Measurements from ENCODE around the gene RUNX2.

Gene RUNX2

GRCh38 chr6:45495429-45496084, 167.4 kb downstream of the RUNX2 start:
- H3K27ac ChIP-seq (ENCODE audit: low read depth, low read length) = no peak overlapping the region
- H3K4me3 ChIP-seq (ENCODE audit: low read depth in 1 of 2, low read length in 2 of 2) = no peak overlapping the region
- H3K9me3 ChIP-seq (ENCODE audit: low read length) = no peaks in the 10 kb centered on the region
- H3K36me3 ChIP-seq (ENCODE audit: insufficient read depth, low read length) = no peaks in the 10 kb centered on the region
- no peak overlapping the region for H3K9ac ChIP-seq (ENCODE audit: low read length)
- H3K4me1 ChIP-seq (ENCODE audit: insufficient read depth, low read length) = no peaks in the 10 kb centered on the region
- no peaks in the 10 kb centered on the region for H3K27me3 ChIP-seq (ENCODE audit: control insufficient read depth in 1 of 2, insufficient read depth in 2 of 2, low read length in 2 of 2)

GRCh38 chr6:45496085-45496433, 167.9 kb downstream of the RUNX2 start:
- Histone ChIP-seq H3K36me3 (ENCODE audit: insufficient read depth, low read length) (no peaks in the 10 kb centered on the region), H3K4me3 (ENCODE audit: low read depth in 1 of 2, low read length in 2 of 2) (no peak overlapping the region), H3K9ac (ENCODE audit: low read length) (no peak overlapping the region), H3K9me3 (ENCODE audit: low read length) (no peaks in the 10 kb centered on the region), H3K27ac (ENCODE audit: low read depth, low read length) (no peak overlapping the region), H3K4me1 (ENCODE audit: insufficient read depth, low read length) (no peaks in the 10 kb centered on the region), H3K27me3 (ENCODE audit: control insufficient read depth in 1 of 2, insufficient read depth in 2 of 2, low read length in 2 of 2) (no peaks in the 10 kb centered on the region)

- Histone ChIP-seq H3K36me3 (ENCODE audit: insufficient read depth, low read length) (no peaks in the 10 kb centered on the region), H3K4me3 (ENCODE audit: low read depth in 1 of 2, low read length in 2 of 2) (no peak overlapping the region), H3K27me3 (ENCODE audit: control insufficient read depth in 1 of 2, insufficient read depth in 2 of 2, low read length in 2 of 2) (no peaks in the 10 kb centered on the region), H3K27ac (ENCODE audit: low read depth, low read length) (no peak overlapping the region), H3K9ac (ENCODE audit: low read length) (no peak overlapping the region), H3K9me3 (ENCODE audit: low read length) (no peaks in the 10 kb centered on the region), H3K4me1 (ENCODE audit: insufficient read depth, low read length) (no peaks in the 10 kb centered on the region)
Observed at GRCh38 chr6:45498591-45498990, 170.5 kb downstream of the RUNX2 start.

- H3K9ac ChIP-seq (ENCODE audit: low read length) = no peak overlapping the region
- H3K27me3 ChIP-seq (ENCODE audit: control insufficient read depth in 1 of 2, insufficient read depth in 2 of 2, low read length in 2 of 2) = no peaks in the 10 kb centered on the region
- no peaks in the 10 kb centered on the region for H3K36me3 ChIP-seq (ENCODE audit: insufficient read depth, low read length)
- H3K27ac ChIP-seq (ENCODE audit: low read depth, low read length) = no peak overlapping the region
- no peaks in the 10 kb centered on the region for H3K9me3 ChIP-seq (ENCODE audit: low read length)
- H3K4me3 ChIP-seq (ENCODE audit: low read depth in 1 of 2, low read length in 2 of 2) = no peak overlapping the region
- H3K4me1 ChIP-seq (ENCODE audit: insufficient read depth, low read length) = no peaks in the 10 kb centered on the region
Observed at GRCh38 chr6:45500924-45501816, 173.0 kb downstream of the RUNX2 start.

GRCh38 chr6:45502456-45502855, 174.3 kb downstream of the RUNX2 start:
- no peak overlapping the region for H3K27ac ChIP-seq (ENCODE audit: low read depth, low read length)

GRCh38 chr6:45504947-45505346, 176.8 kb downstream of the RUNX2 start:
- no peak overlapping the region for H3K27ac ChIP-seq (ENCODE audit: low read depth, low read length)
- H3K9ac ChIP-seq (ENCODE audit: low read length) = no peak overlapping the region

More at GRCh38 chr6:45502456-45502855, 174.3 kb downstream of the RUNX2 start:
- no peaks in the 10 kb centered on the region for H3K4me1 ChIP-seq (ENCODE audit: insufficient read depth, low read length)
- no peaks in the 10 kb centered on the region for H3K9me3 ChIP-seq (ENCODE audit: low read length)
- H3K4me3 ChIP-seq (ENCODE audit: low read depth in 1 of 2, low read length in 2 of 2) = no peak overlapping the region
- H3K27me3 ChIP-seq (ENCODE audit: control insufficient read depth in 1 of 2, insufficient read depth in 2 of 2, low read length in 2 of 2) = no peaks in the 10 kb centered on the region
- no peak overlapping the region for H3K9ac ChIP-seq (ENCODE audit: low read length)
- no peaks in the 10 kb centered on the region for H3K36me3 ChIP-seq (ENCODE audit: insufficient read depth, low read length)

GRCh38 chr6:45505470-45505869, 177.3 kb downstream of the RUNX2 start:
- H3K27ac ChIP-seq (ENCODE audit: low read depth, low read length) = no peak overlapping the region
- no peaks in the 10 kb centered on the region for H3K27me3 ChIP-seq (ENCODE audit: control insufficient read depth in 1 of 2, insufficient read depth in 2 of 2, low read length in 2 of 2)
- H3K4me1 ChIP-seq (ENCODE audit: insufficient read depth, low read length) = no peaks in the 10 kb centered on the region
- no peaks in the 10 kb centered on the region for H3K36me3 ChIP-seq (ENCODE audit: insufficient read depth, low read length)
- no peak overlapping the region for H3K4me3 ChIP-seq (ENCODE audit: low read depth in 1 of 2, low read length in 2 of 2)
- H3K9me3 ChIP-seq (ENCODE audit: low read length) = no peaks in the 10 kb centered on the region
- no peak overlapping the region for H3K9ac ChIP-seq (ENCODE audit: low read length)

More at GRCh38 chr6:45504947-45505346, 176.8 kb downstream of the RUNX2 start:
- H3K4me1 ChIP-seq (ENCODE audit: insufficient read depth, low read length) = no peaks in the 10 kb centered on the region
- H3K27me3 ChIP-seq (ENCODE audit: control insufficient read depth in 1 of 2, insufficient read depth in 2 of 2, low read length in 2 of 2) = no peaks in the 10 kb centered on the region
- no peak overlapping the region for H3K4me3 ChIP-seq (ENCODE audit: low read depth in 1 of 2, low read length in 2 of 2)
- H3K9me3 ChIP-seq (ENCODE audit: low read length) = no peaks in the 10 kb centered on the region
- no peaks in the 10 kb centered on the region for H3K36me3 ChIP-seq (ENCODE audit: insufficient read depth, low read length)

- Histone ChIP-seq H3K27me3 (ENCODE audit: control insufficient read depth in 1 of 2, insufficient read depth in 2 of 2, low read length in 2 of 2) (no peaks in the 10 kb centered on the region), H3K36me3 (ENCODE audit: insufficient read depth, low read length) (no peaks in the 10 kb centered on the region), H3K27ac (ENCODE audit: low read depth, low read length) (no peak overlapping the region), H3K4me1 (ENCODE audit: insufficient read depth, low read length) (no peaks in the 10 kb centered on the region), H3K9ac (ENCODE audit: low read length) (no peak overlapping the region), H3K4me3 (ENCODE audit: low read depth in 1 of 2, low read length in 2 of 2) (no peak overlapping the region), H3K9me3 (ENCODE audit: low read length) (no peaks in the 10 kb centered on the region)
Observed at GRCh38 chr6:45507186-45507585, 179.1 kb downstream of the RUNX2 start.

GRCh38 chr6:45509426-45509825, 181.3 kb downstream of the RUNX2 start:
- no peak overlapping the region for H3K4me3 ChIP-seq (ENCODE audit: low read depth in 1 of 2, low read length in 2 of 2)
- no peaks in the 10 kb centered on the region for H3K9me3 ChIP-seq (ENCODE audit: low read length)
- H3K4me1 ChIP-seq (ENCODE audit: insufficient read depth, low read length) = no peaks in the 10 kb centered on the region
- no peaks in the 10 kb centered on the region for H3K27me3 ChIP-seq (ENCODE audit: control insufficient read depth in 1 of 2, insufficient read depth in 2 of 2, low read length in 2 of 2)
- H3K36me3 ChIP-seq (ENCODE audit: insufficient read depth, low read length) = no peaks in the 10 kb centered on the region
- no peak overlapping the region for H3K27ac ChIP-seq (ENCODE audit: low read depth, low read length)
- H3K9ac ChIP-seq (ENCODE audit: low read length) = no peak overlapping the region

- H3K9ac ChIP-seq (ENCODE audit: low read length) = no peak overlapping the region
- H3K4me3 ChIP-seq (ENCODE audit: low read depth in 1 of 2, low read length in 2 of 2) = no peak overlapping the region
- no peaks in the 10 kb centered on the region for H3K4me1 ChIP-seq (ENCODE audit: insufficient read depth, low read length)
- H3K36me3 ChIP-seq (ENCODE audit: insufficient read depth, low read length) = no peaks in the 10 kb centered on the region
- no peak overlapping the region for H3K27ac ChIP-seq (ENCODE audit: low read depth, low read length)
- H3K27me3 ChIP-seq (ENCODE audit: control insufficient read depth in 1 of 2, insufficient read depth in 2 of 2, low read length in 2 of 2) = no peaks in the 10 kb centered on the region
- no peaks in the 10 kb centered on the region for H3K9me3 ChIP-seq (ENCODE audit: low read length)
Observed at GRCh38 chr6:45512717-45513116, 184.6 kb downstream of the RUNX2 start.

- Histone ChIP-seq H3K4me1 (ENCODE audit: insufficient read depth, low read length) (no peaks in the 10 kb centered on the region), H3K27ac (ENCODE audit: low read depth, low read length) (no peak overlapping the region), H3K9ac (ENCODE audit: low read length) (no peak overlapping the region), H3K9me3 (ENCODE audit: low read length) (no peaks in the 10 kb centered on the region), H3K4me3 (ENCODE audit: low read depth in 1 of 2, low read length in 2 of 2) (no peak overlapping the region), H3K27me3 (ENCODE audit: control insufficient read depth in 1 of 2, insufficient read depth in 2 of 2, low read length in 2 of 2) (no peaks in the 10 kb centered on the region), H3K36me3 (ENCODE audit: insufficient read depth, low read length) (no peaks in the 10 kb centered on the region)
Observed at GRCh38 chr6:45513213-45513618, 185.1 kb downstream of the RUNX2 start.
